ENCODE measurements around the gene SLC7A11.

DNA sequence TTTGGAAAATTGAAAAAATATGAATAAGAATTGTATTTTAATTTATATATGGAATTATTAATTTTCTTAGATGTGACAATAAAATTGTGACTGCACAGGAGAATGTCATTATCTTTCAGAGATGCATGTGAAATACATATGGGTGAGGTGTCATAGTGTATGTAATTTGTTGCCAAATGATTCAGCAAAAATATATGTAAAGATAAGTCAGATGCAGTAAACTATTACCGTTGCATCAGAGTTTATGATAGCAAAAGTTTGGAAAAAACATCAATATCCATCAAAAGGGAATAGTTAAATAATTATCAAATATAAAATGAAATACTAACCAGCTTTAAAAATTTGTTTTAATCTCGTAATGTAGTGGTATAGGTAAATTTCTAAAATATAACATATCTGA, 10.4 kb upstream of the SLC7A11 start:
- TF ChIP-seq, protein P1, sequence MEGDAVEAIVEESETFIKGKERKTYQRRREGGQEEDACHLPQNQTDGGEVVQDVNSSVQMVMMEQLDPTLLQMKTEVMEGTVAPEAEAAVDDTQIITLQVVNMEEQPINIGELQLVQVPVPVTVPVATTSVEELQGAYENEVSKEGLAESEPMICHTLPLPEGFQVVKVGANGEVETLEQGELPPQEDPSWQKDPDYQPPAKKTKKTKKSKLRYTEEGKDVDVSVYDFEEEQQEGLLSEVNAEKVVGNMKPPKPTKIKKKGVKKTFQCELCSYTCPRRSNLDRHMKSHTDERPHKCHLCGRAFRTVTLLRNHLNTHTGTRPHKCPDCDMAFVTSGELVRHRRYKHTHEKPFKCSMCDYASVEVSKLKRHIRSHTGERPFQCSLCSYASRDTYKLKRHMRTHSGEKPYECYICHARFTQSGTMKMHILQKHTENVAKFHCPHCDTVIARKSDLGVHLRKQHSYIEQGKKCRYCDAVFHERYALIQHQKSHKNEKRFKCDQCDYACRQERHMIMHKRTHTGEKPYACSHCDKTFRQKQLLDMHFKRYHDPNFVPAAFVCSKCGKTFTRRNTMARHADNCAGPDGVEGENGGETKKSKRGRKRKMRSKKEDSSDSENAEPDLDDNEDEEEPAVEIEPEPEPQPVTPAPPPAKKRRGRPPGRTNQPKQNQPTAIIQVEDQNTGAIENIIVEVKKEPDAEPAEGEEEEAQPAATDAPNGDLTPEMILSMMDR (IDR thresholded peaks at IDR 0.05): no peak
- no peak for TF ChIP-seq POLR2A (IDR thresholded peaks at IDR 0.05)

All from sigmoid colon (tissue), 3 donors.